SK-N-SH (cell line): ENCODE data around the gene FMN1.

Experiments used
- CHD2 ChIP-seq: fragments of 150-350 bp; IDR thresholded peaks from 2 replicates; pipeline ENCODE4 v1.6.1; 2018; ENCODE audit warnings: low read length; ENCODE audit not compliant: partially characterized antibody
- EP300 ChIP-seq, 2 experiments: IDR thresholded peaks; 2 replicates each; pipeline versions ENCODE4 v1.4.0 to v1.6.1; 2012; ENCODE audit warnings: borderline replicate concordance in 1 of 2, low read depth in 1 of 2, low read length in 1 of 2
- EZH2phosphoT487 ChIP-seq: fragments of 200-600 bp; sonication (generic); IDR thresholded peaks from 2 replicates; pipeline ENCODE4 v1.6.1; 2017; ENCODE audit warnings: low read depth, mixed run types, mild to moderate bottlenecking, antibody characterized with exemption, moderate library complexity, borderline replicate concordance
- FOSL2 ChIP-seq: IDR thresholded peaks from 2 replicates; pipeline ENCODE4 v1.4.0; 2012; ENCODE audit warnings: low read depth, mild to moderate bottlenecking, moderate library complexity, borderline replicate concordance
- MEF2A ChIP-seq: IDR thresholded peaks from 2 replicates; pipeline ENCODE4 v1.4.0; 2012; ENCODE audit warnings: low read depth, borderline replicate concordance
- POLR2AphosphoS5 ChIP-seq: IDR thresholded peaks from 2 replicates; pipeline ENCODE4 v1.6.1; 2012; ENCODE audit warnings: low read depth, low read length
- RAD21 ChIP-seq: IDR thresholded peaks from 2 replicates; pipeline ENCODE4 v1.6.1; 2012; ENCODE audit warnings: mild to moderate bottlenecking, low read length
- RCOR1 ChIP-seq: fragments of 150-350 bp; IDR thresholded peaks from 2 replicates; pipeline ENCODE4 v1.6.1; 2017; ENCODE audit warnings: antibody characterized with exemption, low read length
- RFX5 ChIP-seq: IDR thresholded peaks from 2 replicates; pipeline ENCODE4 v1.6.1; 2012; ENCODE audit warnings: mild to moderate bottlenecking, improper control_type of control experiment, low read length
- RXRA ChIP-seq: IDR thresholded peaks from 2 replicates; pipeline ENCODE4 v1.4.0; 2012; ENCODE audit warnings: low read depth, mild to moderate bottlenecking, borderline replicate concordance
- TF ChIP-seq, protein P1 (sequence below): fragments of 200-600 bp; sonication (generic); IDR thresholded peaks from 2 replicates; pipeline ENCODE4 v1.6.1; 2017; ENCODE audit warnings: antibody characterized with exemption, mild to moderate bottlenecking, moderate library complexity
- TF ChIP-seq, protein P2 (sequence below): fragments of 150-350 bp; IDR thresholded peaks from 2 replicates; pipeline ENCODE4 v1.6.1; 2017; ENCODE audit warnings: antibody characterized with exemption, low read length, low read depth, borderline replicate concordance
- TF ChIP-seq, protein P3 (sequence below): IDR thresholded peaks from 2 replicates; pipeline ENCODE4 v1.4.0; 2012; ENCODE audit warnings: low read depth
- TF ChIP-seq, protein P4 (sequence below): IDR thresholded peaks from 2 replicates; pipeline ENCODE4 v1.6.1; 2012; ENCODE audit warnings: mild to moderate bottlenecking, low read depth, low read length, moderate library complexity

DNA sequence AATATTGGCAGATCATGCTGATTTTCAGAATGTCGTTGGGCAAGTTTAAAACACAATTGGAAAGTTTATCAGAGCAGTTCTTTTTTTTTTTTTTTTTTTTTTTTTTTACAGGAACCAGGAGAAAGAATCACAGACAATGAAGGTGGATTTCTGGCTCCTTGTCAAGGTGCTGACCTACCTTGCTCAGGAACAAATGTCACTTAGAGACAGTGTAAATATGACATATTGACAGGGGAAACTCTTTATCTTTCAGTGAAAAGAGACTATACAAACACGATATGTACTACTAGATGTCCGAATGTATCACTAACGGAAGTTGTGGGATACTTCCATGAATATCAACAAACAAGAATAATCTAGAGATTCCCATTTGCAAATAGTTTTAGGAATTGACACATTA lies 237.3 kb downstream of the FMN1 start:
- TF ChIP-seq, protein P1, sequence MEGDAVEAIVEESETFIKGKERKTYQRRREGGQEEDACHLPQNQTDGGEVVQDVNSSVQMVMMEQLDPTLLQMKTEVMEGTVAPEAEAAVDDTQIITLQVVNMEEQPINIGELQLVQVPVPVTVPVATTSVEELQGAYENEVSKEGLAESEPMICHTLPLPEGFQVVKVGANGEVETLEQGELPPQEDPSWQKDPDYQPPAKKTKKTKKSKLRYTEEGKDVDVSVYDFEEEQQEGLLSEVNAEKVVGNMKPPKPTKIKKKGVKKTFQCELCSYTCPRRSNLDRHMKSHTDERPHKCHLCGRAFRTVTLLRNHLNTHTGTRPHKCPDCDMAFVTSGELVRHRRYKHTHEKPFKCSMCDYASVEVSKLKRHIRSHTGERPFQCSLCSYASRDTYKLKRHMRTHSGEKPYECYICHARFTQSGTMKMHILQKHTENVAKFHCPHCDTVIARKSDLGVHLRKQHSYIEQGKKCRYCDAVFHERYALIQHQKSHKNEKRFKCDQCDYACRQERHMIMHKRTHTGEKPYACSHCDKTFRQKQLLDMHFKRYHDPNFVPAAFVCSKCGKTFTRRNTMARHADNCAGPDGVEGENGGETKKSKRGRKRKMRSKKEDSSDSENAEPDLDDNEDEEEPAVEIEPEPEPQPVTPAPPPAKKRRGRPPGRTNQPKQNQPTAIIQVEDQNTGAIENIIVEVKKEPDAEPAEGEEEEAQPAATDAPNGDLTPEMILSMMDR: no peak
- TF ChIP-seq RAD21 (no peak), MEF2A (no peak), RCOR1 (no peak), CHD2 (no peak), POLR2AphosphoS5 (no peak), EP300 (IDR thresholded peaks at IDR 0.05; ENCODE audit: borderline replicate concordance in 1 of 2, low read depth in 1 of 2, low read length in 1 of 2) (no peak), FOSL2 (no peak), RFX5 (no peak), RXRA (no peak), EZH2phosphoT487 (no peak)
- TF ChIP-seq, protein P2, sequence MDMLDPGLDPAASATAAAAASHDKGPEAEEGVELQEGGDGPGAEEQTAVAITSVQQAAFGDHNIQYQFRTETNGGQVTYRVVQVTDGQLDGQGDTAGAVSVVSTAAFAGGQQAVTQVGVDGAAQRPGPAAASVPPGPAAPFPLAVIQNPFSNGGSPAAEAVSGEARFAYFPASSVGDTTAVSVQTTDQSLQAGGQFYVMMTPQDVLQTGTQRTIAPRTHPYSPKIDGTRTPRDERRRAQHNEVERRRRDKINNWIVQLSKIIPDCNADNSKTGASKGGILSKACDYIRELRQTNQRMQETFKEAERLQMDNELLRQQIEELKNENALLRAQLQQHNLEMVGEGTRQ: no peak
- TF ChIP-seq, protein P3, sequence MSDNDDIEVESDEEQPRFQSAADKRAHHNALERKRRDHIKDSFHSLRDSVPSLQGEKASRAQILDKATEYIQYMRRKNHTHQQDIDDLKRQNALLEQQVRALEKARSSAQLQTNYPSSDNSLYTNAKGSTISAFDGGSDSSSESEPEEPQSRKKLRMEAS: no peak
- TF ChIP-seq, protein P4, sequence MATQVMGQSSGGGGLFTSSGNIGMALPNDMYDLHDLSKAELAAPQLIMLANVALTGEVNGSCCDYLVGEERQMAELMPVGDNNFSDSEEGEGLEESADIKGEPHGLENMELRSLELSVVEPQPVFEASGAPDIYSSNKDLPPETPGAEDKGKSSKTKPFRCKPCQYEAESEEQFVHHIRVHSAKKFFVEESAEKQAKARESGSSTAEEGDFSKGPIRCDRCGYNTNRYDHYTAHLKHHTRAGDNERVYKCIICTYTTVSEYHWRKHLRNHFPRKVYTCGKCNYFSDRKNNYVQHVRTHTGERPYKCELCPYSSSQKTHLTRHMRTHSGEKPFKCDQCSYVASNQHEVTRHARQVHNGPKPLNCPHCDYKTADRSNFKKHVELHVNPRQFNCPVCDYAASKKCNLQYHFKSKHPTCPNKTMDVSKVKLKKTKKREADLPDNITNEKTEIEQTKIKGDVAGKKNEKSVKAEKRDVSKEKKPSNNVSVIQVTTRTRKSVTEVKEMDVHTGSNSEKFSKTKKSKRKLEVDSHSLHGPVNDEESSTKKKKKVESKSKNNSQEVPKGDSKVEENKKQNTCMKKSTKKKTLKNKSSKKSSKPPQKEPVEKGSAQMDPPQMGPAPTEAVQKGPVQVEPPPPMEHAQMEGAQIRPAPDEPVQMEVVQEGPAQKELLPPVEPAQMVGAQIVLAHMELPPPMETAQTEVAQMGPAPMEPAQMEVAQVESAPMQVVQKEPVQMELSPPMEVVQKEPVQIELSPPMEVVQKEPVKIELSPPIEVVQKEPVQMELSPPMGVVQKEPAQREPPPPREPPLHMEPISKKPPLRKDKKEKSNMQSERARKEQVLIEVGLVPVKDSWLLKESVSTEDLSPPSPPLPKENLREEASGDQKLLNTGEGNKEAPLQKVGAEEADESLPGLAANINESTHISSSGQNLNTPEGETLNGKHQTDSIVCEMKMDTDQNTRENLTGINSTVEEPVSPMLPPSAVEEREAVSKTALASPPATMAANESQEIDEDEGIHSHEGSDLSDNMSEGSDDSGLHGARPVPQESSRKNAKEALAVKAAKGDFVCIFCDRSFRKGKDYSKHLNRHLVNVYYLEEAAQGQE: no peak
